Lung (tissue), 12 donors: Measurements from ENCODE around the gene SLAMF9. TPM values are rescaled to one million over a fixed set of nuclear protein-coding genes. Genes with fewer than 3 reads are reported as not detected.

Experiments used
- ATAC-seq: fragments of 200-7000 bp; cut with Tn5 transposase; one replicate; pipeline ENCODE4 v1.9.1; 2020; ENCODE audit warnings: moderate number of reproducible peaks; ENCODE audit not compliant: insufficient read depth, low FRiP score
- DNase-seq, 3 donors: peaks; one replicate each; pipeline ENCODE4 v3.0.0-alpha.2; 2013 to 2017
- H3K27ac ChIP-seq, 2 donors: one replicate each; pipeline ENCODE4 v1.5.1; 2013; ENCODE audit warnings: mild to moderate bottlenecking in 2 of 2, moderate library complexity in 2 of 2, control low read depth in 1 of 2, inconsistent platforms in 1 of 2, low read depth in 1 of 2, low read length in 1 of 2
- H3K27me3 ChIP-seq, 3 donors: one replicate each; pipeline ENCODE4 v1.5.1; 2013; ENCODE audit warnings: low read length in 2 of 3; ENCODE audit not compliant: control insufficient read depth in 3 of 3, insufficient read depth in 3 of 3
- H3K36me3 ChIP-seq, 4 donors: one replicate each; pipeline ENCODE4 v1.5.1; 2013; ENCODE audit warnings: low read length in 4 of 4, mild to moderate bottlenecking in 1 of 4, moderate library complexity in 1 of 4; ENCODE audit not compliant: control insufficient read depth in 4 of 4, insufficient read depth in 4 of 4
- H3K4me1 ChIP-seq, 5 donors: one replicate each; pipeline ENCODE4 v1.5.1; 2013; ENCODE audit warnings: low read length in 5 of 5, mild to moderate bottlenecking in 2 of 5, moderate library complexity in 1 of 5; ENCODE audit not compliant: control insufficient read depth in 5 of 5, insufficient read depth in 5 of 5
- H3K4me3 ChIP-seq: one replicate; pipeline ENCODE4 v1.5.1; 2013; ENCODE audit warnings: mild to moderate bottlenecking, control low read depth, moderate library complexity
- H3K9ac ChIP-seq, 2 donors: one replicate each; pipeline ENCODE4 v1.5.1; 2013; ENCODE audit warnings: low read length in 2 of 2, control low read depth in 1 of 2; ENCODE audit not compliant: insufficient read depth in 1 of 2
- H3K9me3 ChIP-seq, 4 donors: one replicate each; pipeline ENCODE4 v1.5.1; 2013; ENCODE audit warnings: low read length in 3 of 4, mild to moderate bottlenecking in 1 of 4, moderate library complexity in 1 of 4; ENCODE audit not compliant: control insufficient read depth in 4 of 4, insufficient read depth in 3 of 4
- WGBS, 2 donors: extraction: QIAGEN DNeasy Blood & Tissue Kit; methylation state at CpG; one replicate each; pipeline ENCODE4 v1.1.7; 2013; 5-methylcytosine and 5-hydroxymethylcytosine counted together
- polyA plus RNA-seq, 2 donors: library from polyadenylated mRNA; stranded (reverse); fragments of 200-250 nt; gene quantifications; one replicate each; pipeline ENCODE4 v1.2.1, GENCODE V29; 2013
- total RNA-seq, 2 donors: library from RNA; depleted of rRNA in 1 of 2; stranded (reverse); fragments of >200 nt in 1 of 2; gene quantifications; one replicate each; pipeline ENCODE4 v1.2.1, GENCODE V29; 2014 to 2021
- TF ChIP-seq, protein P1 (sequence below): IDR thresholded peaks from 2 replicates; pipeline ENCODE4 v1.5.1; 2012; ENCODE audit warnings: mild to moderate bottlenecking; ENCODE audit errors: control extremely low read depth, extremely low read depth
- donor health status: control.
- donor health status: control.
- donor health status: Bipolar disorder and iron deficiency.
- donor health status: healthy.
- donor health status: DM: yes; HTN: yes; CAD: no.

The SLAMF9 gene
- total and polyA plus RNA-seq, 4 donors = 0.37 to 0.74 (median 0.40) TPM

DNA sequence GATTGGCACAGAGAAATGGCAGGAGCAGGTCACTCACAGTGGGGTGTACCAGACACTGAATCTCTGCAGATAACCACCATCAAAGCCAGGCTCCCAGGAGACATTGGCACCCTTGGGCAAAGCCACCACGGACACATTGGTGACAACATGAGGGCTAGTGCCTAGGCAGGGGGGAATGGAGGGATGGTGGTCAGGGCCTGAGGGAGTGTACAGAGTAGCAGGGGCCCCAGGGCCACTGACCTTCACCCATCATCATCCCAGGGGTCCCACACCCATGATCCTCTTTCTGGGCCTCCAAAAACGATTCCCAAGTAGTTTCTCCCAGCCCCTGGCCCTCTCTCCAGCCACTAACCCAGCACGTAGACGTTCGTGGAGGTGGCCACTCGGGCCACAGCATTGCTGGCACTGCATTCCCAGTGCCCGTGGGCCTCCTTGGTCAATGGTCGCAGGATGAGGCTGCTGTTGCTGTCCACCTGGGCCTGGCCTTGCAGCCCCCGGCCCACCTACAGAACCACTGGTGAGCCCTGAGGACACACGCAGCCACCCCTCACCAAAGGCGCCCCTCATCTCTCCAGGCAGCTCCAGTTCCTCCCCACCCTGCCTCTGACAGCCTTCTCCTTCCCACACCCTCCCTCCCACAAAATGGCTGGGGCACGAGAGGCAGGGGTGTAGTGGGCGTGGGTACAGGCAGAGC is 22.8 kb downstream of the SLAMF9 start:
- H3K9me3 ChIP-seq = no peaks in the 10 kb centered on the region
- H3K4me1 ChIP-seq = peaks cover 0 to 5% (median 0%) of the 10 kb centered on the region in 5 donors
- no peaks in the 10 kb centered on the region for H3K27me3 ChIP-seq
- ATAC-seq (no peak), DNase-seq (no peak)
- TF ChIP-seq, protein P1, sequence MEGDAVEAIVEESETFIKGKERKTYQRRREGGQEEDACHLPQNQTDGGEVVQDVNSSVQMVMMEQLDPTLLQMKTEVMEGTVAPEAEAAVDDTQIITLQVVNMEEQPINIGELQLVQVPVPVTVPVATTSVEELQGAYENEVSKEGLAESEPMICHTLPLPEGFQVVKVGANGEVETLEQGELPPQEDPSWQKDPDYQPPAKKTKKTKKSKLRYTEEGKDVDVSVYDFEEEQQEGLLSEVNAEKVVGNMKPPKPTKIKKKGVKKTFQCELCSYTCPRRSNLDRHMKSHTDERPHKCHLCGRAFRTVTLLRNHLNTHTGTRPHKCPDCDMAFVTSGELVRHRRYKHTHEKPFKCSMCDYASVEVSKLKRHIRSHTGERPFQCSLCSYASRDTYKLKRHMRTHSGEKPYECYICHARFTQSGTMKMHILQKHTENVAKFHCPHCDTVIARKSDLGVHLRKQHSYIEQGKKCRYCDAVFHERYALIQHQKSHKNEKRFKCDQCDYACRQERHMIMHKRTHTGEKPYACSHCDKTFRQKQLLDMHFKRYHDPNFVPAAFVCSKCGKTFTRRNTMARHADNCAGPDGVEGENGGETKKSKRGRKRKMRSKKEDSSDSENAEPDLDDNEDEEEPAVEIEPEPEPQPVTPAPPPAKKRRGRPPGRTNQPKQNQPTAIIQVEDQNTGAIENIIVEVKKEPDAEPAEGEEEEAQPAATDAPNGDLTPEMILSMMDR = no peak
- H3K4me3 ChIP-seq = no peak overlapping the region
- WGBS, 2 donors = 91% methylated on average over 13 of the region's 13 CpGs
- H3K9ac ChIP-seq = no peak overlapping the region
- H3K27ac ChIP-seq = no peak overlapping the region
- H3K36me3 ChIP-seq = no peaks in the 10 kb centered on the region

- WGBS, 2 donors = 97 to 98% methylated on average over 8 of the region's 8 CpGs
- TF ChIP-seq, protein P1 = no peak
- ATAC-seq = no peak
- H3K9me3 ChIP-seq = no peaks in the 10 kb centered on the region
- DNase-seq = no peak
- H3K27ac ChIP-seq = no peak overlapping the region
- H3K9ac ChIP-seq = no peak overlapping the region
- no peaks in the 10 kb centered on the region for H3K27me3 ChIP-seq
- H3K4me3 ChIP-seq = no peak overlapping the region
- peaks cover 0 to 11% (median 0%) of the 10 kb centered on the region in 5 donors for H3K4me1 ChIP-seq
- no peaks in the 10 kb centered on the region for H3K36me3 ChIP-seq
Measured at GRCh38 chr1:159930634-159931033, 23.4 kb downstream of the SLAMF9 start.

DNA sequence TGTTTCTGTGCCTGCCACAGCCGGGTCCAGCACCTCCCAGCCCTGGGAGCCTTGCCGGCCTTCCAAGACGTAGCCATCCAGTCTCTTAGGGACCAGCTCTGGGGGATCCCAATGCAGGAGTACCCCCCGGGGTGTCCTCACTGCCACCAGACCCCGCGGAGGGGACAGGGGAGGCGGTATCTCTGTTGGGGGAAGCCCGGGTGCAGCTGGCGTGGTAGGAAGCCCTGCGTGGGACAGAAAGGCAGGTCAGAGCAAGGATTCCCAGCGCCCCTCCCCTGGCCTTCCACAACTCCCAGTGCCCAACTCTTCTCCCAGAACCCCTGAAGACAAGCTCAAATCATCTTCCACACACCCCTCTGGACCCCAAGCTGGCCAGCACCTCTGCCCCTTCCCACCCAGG is 23.8 kb downstream of the SLAMF9 start:
- no peak overlapping the region for H3K9ac ChIP-seq
- peaks cover 0 to 12% (median 0%) of the 10 kb centered on the region in 5 donors for H3K4me1 ChIP-seq
- no peaks in the 10 kb centered on the region for H3K36me3 ChIP-seq
- H3K27me3 ChIP-seq = no peaks in the 10 kb centered on the region
- TF ChIP-seq, protein P1 = no peak
- no peaks in the 10 kb centered on the region for H3K9me3 ChIP-seq
- H3K27ac ChIP-seq = no peak overlapping the region
- no peak overlapping the region for H3K4me3 ChIP-seq
- 93 to 94% methylated on average over 11 of the region's 11 CpGs for WGBS, 2 donors
- DNase-seq = no peak
- no peak for ATAC-seq
